IMR-90 (cell line): ENCODE results near the gene DRC7. TPM values are rescaled to one million over a fixed set of nuclear protein-coding genes. Genes with fewer than 3 reads are reported as not detected.

Experiments used
- ATAC-seq: fragments of 200-7000 bp; cut with Tn5 transposase; 2 replicates; pipeline ENCODE4 v1.9.1; 2020; ENCODE audit warnings: low read depth, mild to moderate bottlenecking, moderate library complexity
- BruUV-seq: library from RNA; stranded (reverse); fragments of 400-500 nt; replicated peaks from 2 replicates; lab custom pipeline; 2021; lab: Mats Ljungman, UMichigan
- CTCF ChIA-PET: fragments of 300-600 bp; formaldehyde crosslinking; extraction: SDS; loops from one replicate; lab custom pipeline; 2021; ENCODE audit warnings: antibody characterized with exemption; lab: Yijun Ruan, JAX
- POLR2A ChIA-PET: fragments of 300-600 bp; sonication (Branson Sonifier 250); formaldehyde crosslinking; loops from one replicate; lab custom pipeline; 2022; ENCODE audit warnings: antibody characterized with exemption; ENCODE audit not compliant: unreplicated experiment; lab: Charles Lee
- DNase-seq: peaks from one replicate; pipeline ENCODE4 v3.0.0; 2013
- H2AFZ ChIP-seq: replicated peaks from 2 replicates; pipeline ENCODE3; 2013; ENCODE audit warnings: low read length, mild to moderate bottlenecking; ENCODE audit not compliant: poor library complexity
- H2AK5ac ChIP-seq: 2 replicates; pipeline ENCODE4 v1.6.1; 2013; ENCODE audit warnings: low read depth, low read length, inconsistent platforms
- H2AK9ac ChIP-seq: replicated peaks from 2 replicates; pipeline ENCODE3; 2013; ENCODE audit warnings: mild to moderate bottlenecking, low read depth, low read length, moderate library complexity; ENCODE audit not compliant: poor library complexity
- H2BK120ac ChIP-seq: 2 replicates; pipeline ENCODE4 v1.6.1; 2013; ENCODE audit warnings: low read depth, low read length, inconsistent platforms
- H2BK15ac ChIP-seq: 3 replicates; pipeline ENCODE4 v1.6.1; 2013; ENCODE audit warnings: low read depth, low read length, inconsistent platforms
- H2BK20ac ChIP-seq: 2 replicates; pipeline ENCODE4 v1.6.1; 2013; ENCODE audit warnings: low read depth, mild to moderate bottlenecking, inconsistent platforms, low read length, moderate library complexity
- H2BK5ac ChIP-seq: 2 replicates; pipeline ENCODE4 v1.6.1; 2013; ENCODE audit warnings: mild to moderate bottlenecking, low read depth, low read length, inconsistent platforms; ENCODE audit not compliant: poor library complexity, severe bottlenecking
- H3K14ac ChIP-seq: replicated peaks from 2 replicates; pipeline ENCODE4 v1.6.1; 2013; ENCODE audit warnings: low read depth, low read length, inconsistent platforms
- H3K18ac ChIP-seq: 2 replicates; pipeline ENCODE4 v1.6.1; 2013; ENCODE audit warnings: low read depth, low read length, control low read depth
- H3K23ac ChIP-seq: 2 replicates; pipeline ENCODE4 v1.6.1; 2013; ENCODE audit warnings: low read depth, low read length, inconsistent platforms
- H3K27ac ChIP-seq: 2 replicates; pipeline ENCODE4 v1.5.1; 2013; ENCODE audit warnings: mild to moderate bottlenecking, control low read depth, low read length; ENCODE audit not compliant: insufficient read depth
- H3K27me3 ChIP-seq: 2 replicates; pipeline ENCODE4 v1.6.1; 2013; ENCODE audit warnings: low read length; ENCODE audit not compliant: control insufficient read depth, insufficient read depth
- H3K36me3 ChIP-seq: 2 replicates; pipeline ENCODE4 v1.6.1; 2013; ENCODE audit warnings: low read length, mixed read lengths; ENCODE audit not compliant: control insufficient read depth, insufficient read depth
- H3K4ac ChIP-seq: 2 replicates; pipeline ENCODE4 v1.6.1; 2013; ENCODE audit warnings: low read depth, low read length, inconsistent platforms
- H3K4me1 ChIP-seq: 2 replicates; pipeline ENCODE4 v1.6.1; 2013; ENCODE audit warnings: low read length, mixed read lengths; ENCODE audit not compliant: control insufficient read depth, insufficient read depth
- H3K4me2 ChIP-seq: 2 replicates; pipeline ENCODE4 v1.6.1; 2013; ENCODE audit warnings: low read depth, mild to moderate bottlenecking, control low read depth, low read length, moderate library complexity
- H3K4me3 ChIP-seq: 2 replicates; pipeline ENCODE4 v1.5.1; 2013; ENCODE audit warnings: low read depth, mild to moderate bottlenecking, control low read depth, low read length, moderate library complexity; ENCODE audit not compliant: insufficient read depth
- H3K56ac ChIP-seq: 2 replicates; pipeline ENCODE4 v1.6.1; 2013; ENCODE audit warnings: low read length, inconsistent platforms; ENCODE audit not compliant: insufficient read depth; ENCODE audit errors: extremely low read depth
- H3K79me1 ChIP-seq, 2 experiments: 2 replicates each; pipeline ENCODE4 v1.6.1; 2013; ENCODE audit warnings: low read length in 2 of 2, inconsistent platforms in 1 of 2, low read depth in 1 of 2
- H3K9ac ChIP-seq: 2 replicates; pipeline ENCODE4 v1.6.1; 2013; ENCODE audit warnings: low read depth, low read length, control low read depth
- H3K9me1 ChIP-seq: 2 replicates; pipeline ENCODE4 v1.6.1; 2013; ENCODE audit warnings: low read length, inconsistent platforms; ENCODE audit not compliant: insufficient read depth
- H3K9me3 ChIP-seq: 2 replicates; pipeline ENCODE4 v1.6.1; 2013; ENCODE audit warnings: low read length; ENCODE audit not compliant: control insufficient read depth, insufficient read depth
- H4K20me1 ChIP-seq: 2 replicates; pipeline ENCODE4 v1.6.1; 2013; ENCODE audit warnings: low read length, inconsistent platforms; ENCODE audit not compliant: insufficient read depth
- H4K5ac ChIP-seq: 2 replicates; pipeline ENCODE4 v1.6.1; 2013; ENCODE audit warnings: mild to moderate bottlenecking, low read depth, low read length, control low read depth
- H4K8ac ChIP-seq, 2 experiments: 2 replicates each; pipeline ENCODE4 v1.6.1; 2013; ENCODE audit warnings: low read depth in 2 of 2, low read length in 2 of 2, control low read depth in 1 of 2, inconsistent platforms in 1 of 2
- H4K91ac ChIP-seq: 2 replicates; pipeline ENCODE4 v1.6.1; 2013; ENCODE audit warnings: low read depth, low read length, inconsistent platforms; ENCODE audit not compliant: insufficient read depth
- ELK1 ChIP-seq: fragments of 150-350 bp; IDR thresholded peaks from 2 replicates; pipeline ENCODE4 v1.6.1; 2016; ENCODE audit warnings: low read depth, mild to moderate bottlenecking, low read length, moderate library complexity, borderline replicate concordance
- MAZ ChIP-seq: IDR thresholded peaks from 2 replicates; pipeline ENCODE4 v1.6.1; 2012; ENCODE audit warnings: low read depth, mild to moderate bottlenecking, low read length, improper control_type of control experiment, moderate library complexity, borderline replicate concordance
- POLR2A ChIP-seq: IDR thresholded peaks from 2 replicates; pipeline ENCODE4 v1.6.1; 2012; ENCODE audit warnings: mild to moderate bottlenecking, low read depth, low read length
- RAD21 ChIP-seq: IDR thresholded peaks from 2 replicates; pipeline ENCODE4 v1.6.1; 2012; ENCODE audit warnings: low read length, improper control_type of control experiment
- USF2 ChIP-seq: fragments of 150-350 bp; IDR thresholded peaks from 2 replicates; pipeline ENCODE4 v1.6.1; 2017; ENCODE audit warnings: mild to moderate bottlenecking, antibody characterized with exemption, low read length, low read depth
- WGBS, 2 experiments: methylation state at CpG; one replicate each; pipeline versions ENCODE4 v1.1.5 to v1.1.7; 2013; ENCODE audit warnings: missing lambda C conversion rate in 2 of 2; ENCODE audit not compliant: insufficient read length in 1 of 2; ENCODE audit errors: extremely low coverage in 2 of 2; 5-methylcytosine and 5-hydroxymethylcytosine counted together
- dilution Hi-C: fragments of 300-500 bp; cut with HindIII; formaldehyde crosslinking; loops from one replicate; pipeline ENCODE4 v1.14.3; 2018; ENCODE audit warnings: low sequenced_read_pairs; ENCODE audit not compliant: unreplicated experiment
- in situ Hi-C: fragments of 300-500 bp; cut with MboI; formaldehyde crosslinking; loops from 3 replicates; pipeline ENCODE4 v1.14.3; 2019; ENCODE audit warnings: low sequenced_read_pairs, inconsistent platforms, mixed read lengths
- intact Hi-C: fragments of 100-400 bp; cut with micrococcal nuclease; formaldehyde crosslinking; loops from 2 replicates; pipeline ENCODE4 v1.10.0; 2022
- polyA plus RNA-seq, 3 experiments: library from polyadenylated mRNA; depleted of rRNA; stranded (reverse); fragments of >200 nt; gene quantifications; 2 replicates each; pipeline ENCODE4 v1.2.3, GENCODE V29; 2012; ENCODE audit warnings: low replicate concordance in 1 of 3
- total RNA-seq: library from RNA; depleted of rRNA; stranded (reverse); fragments of >200 nt; gene quantifications from 2 replicates; pipeline ENCODE4 v1.2.3, GENCODE V29; 2012

DRC7 gene
- total and polyA plus RNA-seq, 2 of the 4 experiments (the other 2 are of a cell fraction), result not detected

GRCh38 chr16:57747496-57747895 is 52.9 kb downstream of the DRC7 start:
- Histone ChIP-seq H3K27ac (no peak overlapping the region), H4K5ac (no peak overlapping the region), H3K9ac (no peak overlapping the region), H2AK5ac (no peak overlapping the region), H2BK15ac (no peak overlapping the region), H2AK9ac (no peak overlapping the region), H3K27me3 (no peaks in the 10 kb centered on the region), H3K4me1 (no peaks in the 10 kb centered on the region), H2BK120ac (no peak overlapping the region), H3K56ac (no peak overlapping the region), H3K4me2 (no peak overlapping the region), H3K79me1 (no peaks in the 10 kb centered on the region), H3K36me3 (peaks cover 18% of the 10 kb centered on the region), H3K4ac (no peak overlapping the region), H2BK20ac (no peak overlapping the region), H3K9me1 (no peaks in the 10 kb centered on the region), H3K4me3 (no peak overlapping the region), H2BK5ac (no peak overlapping the region), H4K91ac (no peak overlapping the region), H3K9me3 (no peaks in the 10 kb centered on the region), H3K23ac (no peak overlapping the region), H2AFZ (no peak overlapping the region), H4K8ac (no peak overlapping the region), H3K18ac (no peak overlapping the region), H4K20me1 (no peaks in the 10 kb centered on the region), H3K14ac (no peak overlapping the region)
- DNase-seq (no peak), ATAC-seq (no peak)
- in situ Hi-C loops (no loop called here), intact Hi-C loops (no loop called here), dilution Hi-C loops (no loop called here)
- TF ChIP-seq ELK1 (no peak), MAZ (no peak), RAD21 (no peak), POLR2A (no peak), USF2 (no peak)
- BruUV-seq, result no TSS peak
- POLR2A ChIA-PET, result no interaction called here
- 95% methylated on average over 4 of the region's 12 CpGs; no CpG with 5 or more reads in 1 of the 2 experiments for WGBS, 2 experiments
- CTCF ChIA-PET, result no interaction called here
